Peyer's patch (tissue), 4 donors: ENCODE results near the gene PRPF38A.

Experiments
- CTCF ChIP-seq, 6 experiments: fragments of 450-650 bp in 4 of 6; fragments of 200-600 bp in 2 of 6; sonication (generic) in 1 of 6; IDR thresholded peaks; one replicate each; pipeline ENCODE4 v1.5.1; 2017 to 2019; ENCODE audit warnings: antibody characterized with exemption in 6 of 6, mild to moderate bottlenecking in 3 of 6, moderate library complexity in 1 of 6
- POLR2A ChIP-seq, 2 donors: fragments of 450-650 bp; IDR thresholded peaks; one replicate each; pipeline ENCODE4 v1.5.1; 2017; ENCODE audit warnings: antibody characterized with exemption in 2 of 2, mild to moderate bottlenecking in 2 of 2, moderate library complexity in 2 of 2

GRCh38 chr1:52444463-52444862, 40.1 kb downstream of the PRPF38A start:
- TF ChIP-seq CTCF (IDR thresholded peaks at IDR 0.05), result no peak
- TF ChIP-seq POLR2A (IDR thresholded peaks at IDR 0.05), result no peak
